H9 (cell line): ENCODE measurements around the gene GPX7. TPM values are rescaled to one million over a fixed set of nuclear protein-coding genes. Genes with fewer than 3 reads are reported as not detected.

Experiments
- DNase-seq: peaks from one replicate; pipeline ENCODE4 v3.0.0-alpha.2; 2017
- H2AFZ ChIP-seq: one replicate; pipeline ENCODE4 v1.6.1; 2013; ENCODE audit warnings: mild to moderate bottlenecking, low read length, control low read depth, moderate library complexity
- H2AK5ac ChIP-seq: 2 replicates; pipeline ENCODE4 v1.6.1; 2013; ENCODE audit warnings: low read length, control low read depth, mixed read lengths; ENCODE audit not compliant: insufficient read length
- H2BK120ac ChIP-seq: one replicate; pipeline ENCODE4 v1.6.1; 2013; ENCODE audit warnings: low read depth, mild to moderate bottlenecking, low read length, control low read depth, inconsistent platforms; ENCODE audit not compliant: poor library complexity, severe bottlenecking
- H2BK12ac ChIP-seq: 2 replicates; pipeline ENCODE4 v1.6.1; 2013; ENCODE audit warnings: low read length, control low read depth, mixed read lengths, low read depth; ENCODE audit not compliant: insufficient read length
- H2BK15ac ChIP-seq: 2 replicates; pipeline ENCODE4 v1.6.1; 2013; ENCODE audit warnings: low read depth, low read length, control low read depth
- H2BK20ac ChIP-seq: one replicate; pipeline ENCODE4 v1.6.1; 2013; ENCODE audit warnings: low read depth, mild to moderate bottlenecking, low read length, control low read depth, inconsistent platforms; ENCODE audit not compliant: poor library complexity, severe bottlenecking
- H2BK5ac ChIP-seq: 2 replicates; pipeline ENCODE4 v1.6.1; 2013; ENCODE audit warnings: low read length, control low read depth, mixed read lengths; ENCODE audit not compliant: insufficient read length
- H3K14ac ChIP-seq: 2 replicates; pipeline ENCODE4 v1.6.1; 2013; ENCODE audit warnings: low read length, control low read depth; ENCODE audit not compliant: insufficient read depth
- H3K18ac ChIP-seq: 2 replicates; pipeline ENCODE4 v1.6.1; 2013; ENCODE audit warnings: low read depth, mild to moderate bottlenecking, mixed read lengths, low read length, control low read depth; ENCODE audit not compliant: insufficient read length
- H3K23ac ChIP-seq: 2 replicates; pipeline ENCODE4 v1.6.1; 2013; ENCODE audit warnings: low read length, control low read depth, mixed read lengths, low read depth; ENCODE audit not compliant: insufficient read length
- H3K23me2 ChIP-seq: 2 replicates; pipeline ENCODE4 v1.6.1; 2013; ENCODE audit warnings: low read depth, mild to moderate bottlenecking, mixed read lengths, low read length, control low read depth; ENCODE audit not compliant: insufficient read length, poor library complexity, severe bottlenecking
- H3K27ac ChIP-seq: 2 replicates; pipeline ENCODE4 v1.5.1; 2013; ENCODE audit warnings: low read length, control low read depth, mixed read lengths, low read depth; ENCODE audit not compliant: insufficient read length
- H3K27me3 ChIP-seq: 2 replicates; pipeline ENCODE4 v1.6.1; 2013; ENCODE audit warnings: low read length, control low read depth, inconsistent platforms; ENCODE audit not compliant: insufficient read depth
- H3K4ac ChIP-seq: 2 replicates; pipeline ENCODE4 v1.6.1; 2013; ENCODE audit warnings: low read depth, mild to moderate bottlenecking, control low read depth, inconsistent platforms, low read length, moderate library complexity
- H3K4me1 ChIP-seq: 2 replicates; pipeline ENCODE4 v1.6.1; 2013; ENCODE audit warnings: low read length, control low read depth, inconsistent platforms; ENCODE audit not compliant: insufficient read depth
- H3K4me2 ChIP-seq: 2 replicates; pipeline ENCODE4 v1.6.1; 2013; ENCODE audit warnings: low read length, control low read depth, mixed read lengths; ENCODE audit not compliant: insufficient read length, insufficient read depth
- H3K56ac ChIP-seq: 2 replicates; pipeline ENCODE4 v1.6.1; 2013; ENCODE audit warnings: low read depth, mild to moderate bottlenecking, mixed read lengths, low read length, control low read depth; ENCODE audit not compliant: insufficient read length
- H3K79me1 ChIP-seq: 2 replicates; pipeline ENCODE4 v1.6.1; 2013; ENCODE audit warnings: low read depth, mild to moderate bottlenecking, moderate library complexity, low read length, control low read depth, inconsistent platforms; ENCODE audit not compliant: insufficient read depth, poor library complexity, severe bottlenecking
- H3K79me2 ChIP-seq: 2 replicates; pipeline ENCODE4 v1.6.1; 2013; ENCODE audit warnings: low read length, control low read depth, inconsistent platforms; ENCODE audit not compliant: insufficient read depth
- H3K9ac ChIP-seq: 2 replicates; pipeline ENCODE4 v1.6.1; 2013; ENCODE audit warnings: low read length, control low read depth, mixed read lengths; ENCODE audit not compliant: insufficient read length; ENCODE audit errors: extremely low read depth
- H3K9me3 ChIP-seq: one replicate; pipeline ENCODE4 v1.6.1; 2013; ENCODE audit warnings: low read depth, low read length, inconsistent platforms; ENCODE audit not compliant: control insufficient read depth
- H3T11ph ChIP-seq: one replicate; pipeline ENCODE4 v1.6.1; 2013; ENCODE audit warnings: mild to moderate bottlenecking, low read length, control low read depth, inconsistent platforms
- H4K20me1 ChIP-seq: one replicate; pipeline ENCODE4 v1.6.1; 2013; ENCODE audit not compliant: control insufficient read depth, insufficient read length, insufficient read depth
- H4K5ac ChIP-seq: 2 replicates; pipeline ENCODE4 v1.6.1; 2013; ENCODE audit warnings: low read depth, mild to moderate bottlenecking, mixed read lengths, low read length, control low read depth; ENCODE audit not compliant: insufficient read length
- H4K8ac ChIP-seq: replicated peaks from 2 replicates; pipeline ENCODE4 v1.6.1; 2013; ENCODE audit warnings: low read length, control low read depth, mixed read lengths, low read depth; ENCODE audit not compliant: insufficient read length
- H4K91ac ChIP-seq: 2 replicates; pipeline ENCODE4 v1.6.1; 2013; ENCODE audit warnings: low read depth, mild to moderate bottlenecking, moderate library complexity, mixed read lengths, low read length, control low read depth; ENCODE audit not compliant: insufficient read length
- H3K27ac Mint-ChIP-seq, 3 experiments: 2 replicates in 2 of 3; 3 replicates in 1 of 3; pipeline ENCODE4 v1.8.0; 2020 to 2021; ENCODE audit warnings: mixed read lengths in 3 of 3, mild to moderate bottlenecking in 1 of 3, moderate library complexity in 1 of 3
- H3K27me3 Mint-ChIP-seq: 2 replicates; pipeline ENCODE4 v1.8.0; 2021; ENCODE audit warnings: low read depth, mild to moderate bottlenecking, moderate library complexity, mixed read lengths
- H3K36me3 Mint-ChIP-seq, 3 experiments: 2 replicates in 2 of 3; 3 replicates in 1 of 3; pipeline ENCODE4 v1.8.0; 2020 to 2021; ENCODE audit warnings: low read depth in 3 of 3, mixed read lengths in 3 of 3; ENCODE audit not compliant: insufficient read depth in 1 of 3
- H3K4me1 Mint-ChIP-seq, 2 experiments: 2 replicates each; pipeline ENCODE4 v1.8.0; 2020; ENCODE audit warnings: mixed read lengths in 2 of 2
- H3K4me3 Mint-ChIP-seq, 2 experiments: 2 replicates in 1 of 2; 3 replicates in 1 of 2; pipeline ENCODE4 v1.8.0; 2020 to 2021; ENCODE audit warnings: mild to moderate bottlenecking in 2 of 2, mixed read lengths in 2 of 2, moderate library complexity in 1 of 2
- H3K9me3 Mint-ChIP-seq, 2 experiments: 2 replicates in 1 of 2; 3 replicates in 1 of 2; pipeline ENCODE4 v1.8.0; 2020; ENCODE audit warnings: mild to moderate bottlenecking in 2 of 2, mixed read lengths in 2 of 2, moderate library complexity in 1 of 2
- CTCF ChIP-seq: fragments of 200-600 bp; sonication (generic); conservative IDR thresholded peaks from 3 replicates; pipeline ENCODE4 v1.8.0; 2021; ENCODE audit warnings: antibody characterized with exemption, mild to moderate bottlenecking
- WGBS: extraction: QIAGEN DNeasy Blood & Tissue Kit; methylation state at CpG from one replicate; pipeline ENCODE4 v1.1.7; 2013; ENCODE audit warnings: missing lambda C conversion rate, low lambda C conversion rate, mixed read lengths; ENCODE audit not compliant: insufficient read length; ENCODE audit errors: extremely low coverage; 5-methylcytosine and 5-hydroxymethylcytosine counted together
- total RNA-seq: library from RNA; stranded (reverse); gene quantifications from 2 replicates; pipeline ENCODE4 v1.2.1, GENCODE V29; 2021

The GPX7 gene
- total RNA-seq, 1 experiment from 2014 or later, result 12.1 TPM

DNA sequence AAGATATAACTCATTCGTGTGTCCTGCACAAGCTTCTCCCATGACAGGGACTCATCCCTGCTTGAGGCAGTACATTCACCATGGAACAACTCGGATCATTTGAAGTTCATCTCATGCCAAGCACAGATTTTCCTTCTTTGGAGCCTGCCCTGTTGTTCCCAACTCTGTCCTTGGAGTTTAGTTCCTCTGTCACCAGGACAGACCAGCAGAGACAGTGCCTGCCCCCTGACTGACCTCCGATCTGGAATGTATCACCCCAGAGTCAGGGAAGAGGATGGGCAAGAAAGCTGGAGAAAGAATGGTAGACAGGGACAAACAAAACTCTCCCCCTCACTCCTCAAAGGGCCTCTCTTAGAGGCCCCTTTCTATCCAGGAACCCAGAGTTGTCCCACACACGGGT lies 35.8 kb downstream of the GPX7 start:
- H4K8ac ChIP-seq, result no peak overlapping the region
- H2AK5ac ChIP-seq, result no peak overlapping the region
- no peak overlapping the region for H3T11ph ChIP-seq
- H2BK20ac ChIP-seq, result no peak overlapping the region
- no peak overlapping the region for H2BK120ac ChIP-seq
- peaks cover 16% of the 10 kb centered on the region for H3K27me3 ChIP-seq
- no peak overlapping the region for H3K27ac ChIP-seq
- H3K79me2 ChIP-seq, result no peaks in the 10 kb centered on the region
- H3K4me2 ChIP-seq, result no peak overlapping the region
- no peak overlapping the region for H3K14ac ChIP-seq
- Mint-ChIP-seq H3K27ac (no peak overlapping the region), H3K36me3 (peaks cover 0 to 8% (median 7%) of the 10 kb centered on the region in 3 experiments; a peak in 3 of 7 replicates), H3K4me3 (no peak overlapping the region), H3K4me1 (peaks cover 11 to 15% of the 10 kb centered on the region in 2 experiments), H3K9me3 (peaks cover 9% of the 10 kb centered on the region in 2 experiments), H3K27me3 (peaks cover 58% of the 10 kb centered on the region)
- no peaks in the 10 kb centered on the region for H3K9me3 ChIP-seq
- H3K23ac ChIP-seq, result no peak overlapping the region
- no peak overlapping the region for H4K91ac ChIP-seq
- H3K23me2 ChIP-seq, result peaks cover under 1% of the 10 kb centered on the region
- H2BK15ac ChIP-seq, result no peak overlapping the region
- H3K9ac ChIP-seq, result no peak overlapping the region
- H3K4me1 ChIP-seq, result no peaks in the 10 kb centered on the region; the same call in 1 of the 2 replicates
- no peak overlapping the region for H2BK5ac ChIP-seq
- no peak for TF ChIP-seq CTCF
- H4K5ac ChIP-seq, result no peak overlapping the region
- DNase-seq, result no peak
- no peak overlapping the region for H2BK12ac ChIP-seq
- no peak overlapping the region for H3K4ac ChIP-seq
- no peaks in the 10 kb centered on the region for H3K79me1 ChIP-seq
- no peaks in the 10 kb centered on the region for H4K20me1 ChIP-seq
- no peak overlapping the region for H3K56ac ChIP-seq
- no CpG with 5 or more reads among the region's 4 CpGs for WGBS
- no peak overlapping the region for H3K18ac ChIP-seq
- H2AFZ ChIP-seq, result no peak overlapping the region
